GM19193 (cell line): Measurements from ENCODE around the gene PPARG.

Experiments used
- POLR2A ChIP-seq: IDR thresholded peaks from 4 replicates; pipeline ENCODE4 v1.6.1; 2011; ENCODE audit not compliant: insufficient read depth, insufficient read length; ENCODE audit errors: extremely low read depth

PPARG gene

GRCh38 chr3:12472000-12472610 lies 183.2 kb downstream of the PPARG start:
- TF ChIP-seq POLR2A: no peak

GRCh38 chr3:12472796-12473195 lies 183.9 kb downstream of the PPARG start:
- no peak for TF ChIP-seq POLR2A

GRCh38 chr3:12473511-12473910 lies 184.6 kb downstream of the PPARG start:
- TF ChIP-seq POLR2A: no peak

GRCh38 chr3:12476238-12476897 lies 187.5 kb downstream of the PPARG start:
- no peak for TF ChIP-seq POLR2A

GRCh38 chr3:12477256-12477655 lies 188.4 kb downstream of the PPARG start:
- TF ChIP-seq POLR2A: no peak

- TF ChIP-seq POLR2A: no peak
Observed at GRCh38 chr3:12478326-12478725, 189.5 kb downstream of the PPARG start.

GRCh38 chr3:12479919-12480427 lies 191.1 kb downstream of the PPARG start:
- TF ChIP-seq POLR2A: no peak

GRCh38 chr3:12483410-12483809 lies 194.5 kb downstream of the PPARG start:
- TF ChIP-seq POLR2A: no peak

- TF ChIP-seq POLR2A: no peak
Observed at GRCh38 chr3:12483872-12484197, 195.0 kb downstream of the PPARG start.
